Gastroesophageal sphincter (tissue), 3 donors: ENCODE results near the gene GRM7.

Experiments
- POLR2A ChIP-seq, 2 donors: fragments of 450-650 bp; IDR thresholded peaks; one replicate each; pipeline ENCODE4 v1.6.1; 2017; ENCODE audit warnings: antibody characterized with exemption in 2 of 2, mild to moderate bottlenecking in 2 of 2, moderate library complexity in 1 of 2
- POLR2AphosphoS5 ChIP-seq: sonication (generic); formaldehyde crosslinking; IDR thresholded peaks from one replicate; pipeline ENCODE4 v1.6.1; 2017; ENCODE audit warnings: antibody characterized with exemption
- TF ChIP-seq, protein P1 (sequence below), 4 experiments: fragments of 200-600 bp in 2 of 4; fragments of 450-650 bp in 2 of 4; sonication (generic) in 1 of 4; IDR thresholded peaks; one replicate each; pipeline ENCODE4 v1.5.1; 2017 to 2019; ENCODE audit warnings: antibody characterized with exemption in 4 of 4, mild to moderate bottlenecking in 2 of 4, moderate library complexity in 2 of 4

DNA sequence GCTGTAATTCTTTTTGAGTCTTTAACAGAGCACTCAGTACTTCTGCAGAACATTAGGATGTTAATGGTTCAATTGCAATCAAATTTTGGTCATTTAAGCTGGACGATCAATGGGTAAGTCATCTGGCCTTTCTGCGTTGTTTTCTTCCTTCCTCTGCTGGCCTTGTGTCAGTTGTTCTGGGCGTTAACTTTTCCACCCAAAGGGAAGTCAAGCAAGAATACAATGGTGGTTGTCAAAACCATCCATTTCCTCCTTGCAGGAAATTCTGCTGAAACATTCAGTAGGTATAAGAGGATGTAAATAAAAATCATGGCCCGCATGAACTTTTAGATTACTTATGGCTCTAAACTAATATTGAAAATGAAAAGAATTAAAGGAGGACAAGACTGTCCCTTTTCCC lies 584.0 kb downstream of the GRM7 start:
- no peak for TF ChIP-seq POLR2A (IDR thresholded peaks at IDR 0.05)
- TF ChIP-seq, protein P1, sequence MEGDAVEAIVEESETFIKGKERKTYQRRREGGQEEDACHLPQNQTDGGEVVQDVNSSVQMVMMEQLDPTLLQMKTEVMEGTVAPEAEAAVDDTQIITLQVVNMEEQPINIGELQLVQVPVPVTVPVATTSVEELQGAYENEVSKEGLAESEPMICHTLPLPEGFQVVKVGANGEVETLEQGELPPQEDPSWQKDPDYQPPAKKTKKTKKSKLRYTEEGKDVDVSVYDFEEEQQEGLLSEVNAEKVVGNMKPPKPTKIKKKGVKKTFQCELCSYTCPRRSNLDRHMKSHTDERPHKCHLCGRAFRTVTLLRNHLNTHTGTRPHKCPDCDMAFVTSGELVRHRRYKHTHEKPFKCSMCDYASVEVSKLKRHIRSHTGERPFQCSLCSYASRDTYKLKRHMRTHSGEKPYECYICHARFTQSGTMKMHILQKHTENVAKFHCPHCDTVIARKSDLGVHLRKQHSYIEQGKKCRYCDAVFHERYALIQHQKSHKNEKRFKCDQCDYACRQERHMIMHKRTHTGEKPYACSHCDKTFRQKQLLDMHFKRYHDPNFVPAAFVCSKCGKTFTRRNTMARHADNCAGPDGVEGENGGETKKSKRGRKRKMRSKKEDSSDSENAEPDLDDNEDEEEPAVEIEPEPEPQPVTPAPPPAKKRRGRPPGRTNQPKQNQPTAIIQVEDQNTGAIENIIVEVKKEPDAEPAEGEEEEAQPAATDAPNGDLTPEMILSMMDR (IDR thresholded peaks at IDR 0.05): no peak
- TF ChIP-seq POLR2AphosphoS5: no peak
